Neural progenitor cell (in vitro differentiated cells): ENCODE results near the gene CACYBP.

Experiments
- CTCF ChIP-seq: fragments of 200-600 bp; sonication (generic); IDR thresholded peaks from 2 replicates; pipeline ENCODE4 v1.5.1; 2017; ENCODE audit warnings: antibody characterized with exemption, mild to moderate bottlenecking
- EZH2 ChIP-seq: fragments of 200-600 bp; sonication (generic); IDR thresholded peaks from 2 replicates; pipeline ENCODE4 v1.6.1; 2017; ENCODE audit warnings: antibody characterized with exemption, mild to moderate bottlenecking, moderate library complexity
- EZH2phosphoT487 ChIP-seq: fragments of 200-600 bp; sonication (generic); IDR thresholded peaks from 2 replicates; pipeline ENCODE4 v1.6.1; 2017; ENCODE audit warnings: antibody characterized with exemption

GRCh38 chr1:175002910-175003517, 3.3 kb downstream of the CACYBP start:
- TF ChIP-seq CTCF (no peak), EZH2phosphoT487 (no peak), EZH2 (no peak)
